Epithelial cell of proximal tubule (primary cell): ENCODE data around the gene BTBD18. TPM values are rescaled to one million over a fixed set of nuclear protein-coding genes. Genes with fewer than 3 reads are reported as not detected.
"Not testable (repeated sequence)": the region's sequence is repeated elsewhere in the genome, so short reads cannot be mapped to it uniquely, and the experiment has no call there.

Experiments
- DNase-seq: peaks from one replicate; pipeline ENCODE4 v3.0.0-alpha.2; 2011; ENCODE audit warnings: low read depth
- H3K4me3 ChIP-seq: 2 replicates; pipeline ENCODE4 v1.5.1; 2011; ENCODE audit warnings: low read depth, mild to moderate bottlenecking, low read length
- total RNA-seq: library from RNA; depleted of rRNA; stranded (reverse); fragments of >200 nt; gene quantifications from 2 replicates; pipeline ENCODE4 v1.2.3, GENCODE V29; 2015
- TF ChIP-seq, protein P1 (sequence below): conservative IDR thresholded peaks from 2 replicates; pipeline ENCODE4 v1.5.1; 2012; ENCODE audit warnings: low read depth, mild to moderate bottlenecking, low read length

The BTBD18 gene
- total RNA-seq, 1 donor from 2014 or later = not detected

DNA sequence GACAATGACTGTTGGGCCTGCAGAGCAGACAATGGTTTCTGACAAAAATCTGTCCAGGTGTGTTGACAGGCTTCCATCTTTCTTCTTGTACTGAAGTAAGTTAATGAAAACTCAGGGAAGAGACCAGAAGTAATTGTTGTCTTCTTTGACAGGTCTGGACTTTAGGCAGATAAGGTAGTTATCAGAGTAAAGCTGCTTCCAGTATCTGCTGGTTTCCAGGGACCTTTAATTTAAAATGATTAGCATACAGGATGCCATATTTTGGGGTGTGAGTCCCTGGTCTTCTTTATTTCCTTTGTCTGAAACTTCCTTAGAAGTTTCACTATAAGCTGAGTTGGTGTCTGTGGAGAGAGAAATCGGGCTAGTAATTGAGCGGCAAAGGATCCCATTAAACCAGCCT lies 37.8 kb downstream of the BTBD18 start:
- TF ChIP-seq, protein P1, sequence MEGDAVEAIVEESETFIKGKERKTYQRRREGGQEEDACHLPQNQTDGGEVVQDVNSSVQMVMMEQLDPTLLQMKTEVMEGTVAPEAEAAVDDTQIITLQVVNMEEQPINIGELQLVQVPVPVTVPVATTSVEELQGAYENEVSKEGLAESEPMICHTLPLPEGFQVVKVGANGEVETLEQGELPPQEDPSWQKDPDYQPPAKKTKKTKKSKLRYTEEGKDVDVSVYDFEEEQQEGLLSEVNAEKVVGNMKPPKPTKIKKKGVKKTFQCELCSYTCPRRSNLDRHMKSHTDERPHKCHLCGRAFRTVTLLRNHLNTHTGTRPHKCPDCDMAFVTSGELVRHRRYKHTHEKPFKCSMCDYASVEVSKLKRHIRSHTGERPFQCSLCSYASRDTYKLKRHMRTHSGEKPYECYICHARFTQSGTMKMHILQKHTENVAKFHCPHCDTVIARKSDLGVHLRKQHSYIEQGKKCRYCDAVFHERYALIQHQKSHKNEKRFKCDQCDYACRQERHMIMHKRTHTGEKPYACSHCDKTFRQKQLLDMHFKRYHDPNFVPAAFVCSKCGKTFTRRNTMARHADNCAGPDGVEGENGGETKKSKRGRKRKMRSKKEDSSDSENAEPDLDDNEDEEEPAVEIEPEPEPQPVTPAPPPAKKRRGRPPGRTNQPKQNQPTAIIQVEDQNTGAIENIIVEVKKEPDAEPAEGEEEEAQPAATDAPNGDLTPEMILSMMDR = no peak
- DNase-seq = no peak
- H3K4me3 ChIP-seq = peak overlapping the region; percentile 85

DNA sequence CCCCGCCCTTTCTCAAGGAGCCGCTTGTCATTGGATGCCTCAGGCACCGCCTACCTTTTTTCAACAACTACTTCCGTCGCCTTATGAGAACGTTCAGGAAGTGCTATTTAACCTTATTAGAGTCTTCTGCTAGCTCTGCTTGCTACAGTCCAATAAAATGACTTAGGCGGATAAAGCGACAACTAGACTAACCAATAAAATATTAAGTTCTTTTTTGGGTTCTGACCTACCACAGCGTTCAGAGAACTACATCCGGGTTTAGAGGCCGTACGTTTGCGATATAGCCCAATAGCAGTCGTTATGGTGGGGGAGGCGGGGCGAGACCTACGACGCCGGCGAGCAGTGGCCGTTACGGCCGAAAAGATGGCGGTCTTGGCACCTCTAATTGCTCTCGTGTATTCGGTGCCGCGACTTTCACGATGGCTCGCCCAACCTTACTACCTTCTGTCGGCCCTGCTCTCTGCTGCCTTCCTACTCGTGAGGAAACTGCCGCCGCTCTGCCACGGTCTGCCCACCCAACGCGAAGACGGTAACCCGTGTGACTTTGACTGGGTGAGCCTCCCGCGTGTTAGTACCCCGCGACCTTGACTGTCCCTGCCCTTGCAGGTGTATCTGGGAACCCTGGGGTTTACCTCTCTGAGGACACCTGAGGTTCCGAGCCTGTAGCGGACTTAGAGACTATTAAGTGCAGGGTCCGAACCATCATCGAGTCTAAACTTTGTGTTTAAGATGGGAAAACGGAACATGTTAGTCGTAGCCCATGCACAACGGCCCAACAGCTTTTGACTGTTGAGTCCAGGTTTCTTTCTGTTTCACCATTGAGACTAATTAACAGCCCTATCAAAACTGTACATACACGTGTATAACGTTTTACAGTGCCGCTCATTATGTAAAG lies 39.1 kb downstream of the BTBD18 start, which contains the start of gene TMX2:
TMX2 (plus strand) TSS at position 338 of the 895 bp plus-strand sequence; CDS start at position 364, 26 bp downstream.
- peak within 1 kb of the TSS; percentile 85 for H3K4me3 ChIP-seq
- TF ChIP-seq, protein P1 = no peak
- DNase-seq = peak; percentile 100

DNA sequence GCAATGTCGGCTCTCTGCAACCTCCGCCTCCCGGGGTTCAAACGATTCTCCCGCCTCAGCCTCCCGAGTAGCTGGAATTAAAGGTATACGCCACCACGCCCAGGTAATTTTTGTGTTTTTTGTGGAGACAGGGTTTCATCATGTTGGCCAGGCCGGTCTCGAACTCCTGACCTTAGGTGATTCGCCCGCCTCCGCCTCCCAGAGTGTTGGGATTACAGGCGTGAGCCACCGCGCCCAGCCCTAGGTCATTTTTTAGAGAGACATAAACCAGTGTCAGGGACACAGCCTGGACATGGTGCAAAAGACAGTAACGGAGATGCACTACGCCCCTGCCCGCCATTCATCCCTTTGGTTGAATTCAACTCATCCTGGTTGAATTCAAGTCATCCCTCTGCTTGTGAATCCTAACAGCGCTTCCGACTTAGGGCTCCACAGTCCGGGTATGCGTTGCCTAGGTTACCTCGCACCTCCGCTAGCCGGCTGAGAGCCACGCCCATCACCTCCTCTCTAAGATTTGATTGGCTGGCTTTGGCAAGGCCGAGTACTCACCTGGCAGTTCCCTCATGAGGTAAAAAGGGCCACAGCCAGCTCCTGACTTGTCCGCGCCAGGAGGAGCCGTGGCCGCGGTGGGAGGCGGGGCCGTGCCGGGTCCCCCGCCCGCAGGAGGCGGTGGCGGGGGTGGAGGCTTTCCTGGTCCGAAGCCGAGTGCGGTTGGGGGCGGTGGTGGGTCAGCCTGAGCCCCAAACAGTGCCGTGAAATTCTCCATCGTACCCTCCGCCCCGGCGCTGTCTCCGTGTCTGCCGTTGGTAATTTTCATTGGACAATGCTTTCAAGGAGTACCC lies 40.0 kb downstream of the BTBD18 start, which contains the start of gene MED19:
MED19 (minus strand) TSS at position 802 of the 842 bp plus-strand sequence; CDS start at position 766, 36 bp downstream.
- H3K4me3 ChIP-seq = peak within 1 kb of the TSS; percentile 85
- DNase-seq = peak; percentile 68
- TF ChIP-seq, protein P1 = no peak

DNA sequence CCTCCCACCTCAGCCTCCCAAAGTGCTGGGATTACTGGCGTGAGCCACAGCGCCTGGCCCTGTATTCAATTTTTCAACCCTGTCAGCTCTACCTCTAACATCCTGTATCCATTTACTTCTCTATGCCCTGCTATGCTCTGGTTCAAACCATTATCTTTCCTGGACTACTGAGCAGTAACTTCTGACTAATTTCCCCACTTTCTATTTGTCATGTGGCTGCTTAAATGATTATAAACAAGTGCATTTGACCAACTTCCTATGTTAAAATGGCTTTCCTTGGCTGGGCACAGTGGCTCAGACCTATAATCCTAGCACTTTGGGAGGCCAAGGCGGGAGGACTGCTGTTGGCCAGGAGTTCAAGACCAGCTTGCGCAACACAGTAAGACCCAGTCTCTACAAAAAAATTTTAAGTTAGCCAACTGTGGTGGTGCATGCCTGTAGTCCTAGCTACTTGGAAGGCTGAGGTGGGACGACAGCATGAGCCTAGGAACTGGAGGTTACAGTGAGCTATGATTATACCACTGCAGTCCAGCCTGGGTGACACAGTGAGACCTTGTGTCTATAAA lies 41.7 kb downstream of the BTBD18 start:
- TF ChIP-seq, protein P1 = no peak

DNA sequence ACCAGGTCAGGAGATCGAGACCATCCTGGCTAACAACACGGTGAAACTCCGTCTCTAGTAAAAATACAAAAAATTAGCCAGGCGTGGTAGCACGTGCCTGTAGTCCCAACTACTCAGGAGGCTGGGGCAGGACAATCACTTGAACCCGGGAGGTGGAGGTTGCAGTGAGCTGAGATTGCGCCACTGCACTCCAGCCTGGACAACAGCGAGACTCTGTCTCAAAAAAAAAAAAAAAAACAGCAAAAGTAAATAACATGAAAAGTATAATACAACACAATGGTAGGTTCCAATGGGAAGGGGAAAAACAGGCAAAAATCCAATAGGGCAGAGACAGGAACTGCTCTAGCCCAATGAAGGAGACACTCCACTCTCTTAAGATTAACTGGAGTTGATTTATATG lies 46.2 kb downstream of the BTBD18 start:
- not testable (repeated sequence) for DNase-seq, H3K4me3 ChIP-seq

More for the DNA sequence above, 41.7 kb downstream of the BTBD18 start:
- DNase-seq = no peak
- H3K4me3 ChIP-seq = no peak overlapping the region

DNA sequence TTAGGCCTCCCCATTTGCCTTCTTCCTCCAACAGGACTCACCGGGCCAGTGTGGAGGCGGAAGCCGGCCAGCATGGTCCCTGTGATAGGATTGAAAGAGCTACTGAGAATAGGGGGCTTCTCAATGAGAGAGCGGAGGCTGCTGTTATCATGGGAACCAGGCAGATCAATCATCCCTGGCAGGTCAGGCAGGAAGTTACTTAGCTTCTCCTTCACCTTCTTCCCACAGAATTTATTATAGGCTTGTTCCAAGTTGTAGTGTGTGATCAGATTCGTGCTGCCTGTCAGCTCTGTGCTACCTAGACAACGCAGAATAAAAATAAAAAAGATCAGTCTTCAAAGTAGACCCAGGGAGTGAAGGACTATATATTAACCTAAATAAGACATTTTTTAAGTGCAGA lies 46.7 kb downstream of the BTBD18 start:
- H3K4me3 ChIP-seq = no peak overlapping the region
- no peak for DNase-seq
- TF ChIP-seq, protein P1 = no peak

DNA sequence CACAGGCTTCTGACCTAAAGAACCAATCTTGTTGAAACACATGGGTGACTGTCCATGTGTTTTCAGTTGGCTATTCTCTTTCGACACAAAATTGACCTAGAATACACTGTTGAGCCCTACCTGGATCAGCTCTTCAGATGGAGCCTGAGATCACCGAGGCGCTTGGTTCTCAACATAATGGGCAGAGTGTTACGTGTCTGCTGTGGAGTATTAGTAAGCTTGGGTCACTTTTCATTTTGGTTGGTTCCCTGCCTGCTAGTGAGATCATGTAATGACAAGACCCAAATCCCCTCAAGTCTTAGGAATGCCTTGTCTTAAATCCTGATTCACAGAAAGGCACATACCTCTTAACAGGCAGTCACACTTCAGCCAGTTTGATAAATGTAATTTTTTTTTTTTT lies 48.3 kb downstream of the BTBD18 start:
- TF ChIP-seq, protein P1 = no peak
- no peak for DNase-seq
- H3K4me3 ChIP-seq = no peak overlapping the region
